HT1080 (cell line): Measurements from ENCODE around the gene CCNL1. TPM values are rescaled to one million over a fixed set of nuclear protein-coding genes. Genes with fewer than 3 reads are reported as not detected.
A peak's percentile ranks its signal among the peaks of the same experiment; 100 is the strongest.

Experiments used
- DNase-seq: peaks from one replicate; pipeline ENCODE4 v3.0.0-alpha.2; 2015; ENCODE audit warnings: low read depth
- total RNA-seq: library from RNA; depleted of rRNA; stranded (reverse); fragments of >200 nt; shearing (Covaris generic); gene quantifications from 2 replicates; pipeline ENCODE4 v1.2.3, GENCODE V29; 2014

CCNL1 gene
- total RNA-seq, 1 experiment from 2014 or later, result 86.8 TPM

- no peak for DNase-seq
Observed at GRCh38 chr3:157126365-157126764, 33.6 kb downstream of the CCNL1 start.

DNA sequence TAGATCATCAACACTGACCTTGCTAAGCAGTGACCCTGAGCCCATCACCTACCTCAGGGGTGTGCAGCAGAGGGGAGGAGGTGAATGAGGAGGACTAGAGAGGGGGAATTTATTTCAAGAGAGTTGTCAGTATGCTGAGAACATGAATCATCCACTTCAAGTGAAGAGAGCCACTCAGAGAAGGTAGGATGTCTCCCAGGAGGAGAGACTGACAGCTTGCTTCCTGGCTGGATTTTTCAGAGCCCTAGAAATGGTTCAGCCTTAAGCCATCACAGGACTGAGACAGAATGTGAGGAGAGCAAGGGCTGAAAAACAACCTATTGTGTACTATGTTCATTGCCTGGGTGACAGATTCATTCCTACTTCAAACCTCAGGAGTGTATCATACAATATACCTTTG is 34.8 kb downstream of the CCNL1 start:
- DNase-seq, result peak; percentile 67

DNA sequence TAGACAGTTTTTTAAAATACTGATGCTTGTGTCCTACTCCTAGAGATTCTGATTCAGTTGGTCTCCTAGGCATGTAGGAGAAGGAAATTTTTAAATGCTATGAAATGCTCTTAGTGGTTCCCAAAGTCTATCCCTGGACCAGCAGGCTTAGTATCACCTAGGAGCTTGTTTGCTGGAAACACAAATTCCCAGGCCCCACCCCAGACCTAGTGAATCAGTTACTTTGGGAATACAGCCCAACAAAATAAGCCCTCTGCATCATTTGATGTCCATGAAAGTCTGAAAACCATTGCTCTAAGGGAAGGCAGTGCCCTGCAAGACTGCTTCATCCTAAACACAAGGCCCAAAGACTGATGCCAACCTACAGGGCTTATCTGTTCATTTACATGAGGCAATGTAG is 36.3 kb downstream of the CCNL1 start:
- DNase-seq, result no peak

DNA sequence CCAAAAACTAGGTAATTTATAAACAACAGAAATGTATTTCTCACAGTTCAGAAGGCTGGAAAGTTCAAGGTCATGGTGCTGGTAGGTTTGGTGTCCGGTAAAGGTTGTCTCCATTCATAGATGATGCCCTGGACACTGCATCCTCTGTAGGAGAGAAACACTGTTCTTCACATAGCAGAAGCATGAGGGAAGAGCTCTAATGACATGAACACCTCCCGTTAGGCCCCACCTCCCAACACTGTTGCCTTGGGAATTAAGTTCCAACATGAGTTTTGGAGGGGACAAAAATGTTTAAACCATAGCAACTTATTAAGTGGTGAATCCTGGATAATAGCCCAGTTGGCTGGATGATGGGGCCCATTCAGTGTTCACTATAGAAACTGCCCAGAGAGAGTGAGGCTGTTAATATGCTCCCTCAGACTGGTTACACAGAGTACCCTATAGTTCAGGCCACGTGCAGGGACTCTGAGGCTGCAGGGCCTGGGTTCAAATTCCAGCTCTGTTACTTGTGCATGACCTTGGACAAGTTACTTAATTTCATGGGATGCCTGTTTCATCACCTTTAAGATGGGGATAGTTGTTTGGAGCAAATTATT is 37.0 kb downstream of the CCNL1 start:
- no peak for DNase-seq

GRCh38 chr3:157122116-157122515 is 37.8 kb downstream of the CCNL1 start:
- DNase-seq, result peak; percentile 96

GRCh38 chr3:157121522-157121921 is 38.4 kb downstream of the CCNL1 start:
- no peak for DNase-seq

- DNase-seq, result no peak
Observed at GRCh38 chr3:157120071-157120892, 39.7 kb downstream of the CCNL1 start.

GRCh38 chr3:157119369-157119951 is 40.5 kb downstream of the CCNL1 start:
- DNase-seq, result no peak

DNA sequence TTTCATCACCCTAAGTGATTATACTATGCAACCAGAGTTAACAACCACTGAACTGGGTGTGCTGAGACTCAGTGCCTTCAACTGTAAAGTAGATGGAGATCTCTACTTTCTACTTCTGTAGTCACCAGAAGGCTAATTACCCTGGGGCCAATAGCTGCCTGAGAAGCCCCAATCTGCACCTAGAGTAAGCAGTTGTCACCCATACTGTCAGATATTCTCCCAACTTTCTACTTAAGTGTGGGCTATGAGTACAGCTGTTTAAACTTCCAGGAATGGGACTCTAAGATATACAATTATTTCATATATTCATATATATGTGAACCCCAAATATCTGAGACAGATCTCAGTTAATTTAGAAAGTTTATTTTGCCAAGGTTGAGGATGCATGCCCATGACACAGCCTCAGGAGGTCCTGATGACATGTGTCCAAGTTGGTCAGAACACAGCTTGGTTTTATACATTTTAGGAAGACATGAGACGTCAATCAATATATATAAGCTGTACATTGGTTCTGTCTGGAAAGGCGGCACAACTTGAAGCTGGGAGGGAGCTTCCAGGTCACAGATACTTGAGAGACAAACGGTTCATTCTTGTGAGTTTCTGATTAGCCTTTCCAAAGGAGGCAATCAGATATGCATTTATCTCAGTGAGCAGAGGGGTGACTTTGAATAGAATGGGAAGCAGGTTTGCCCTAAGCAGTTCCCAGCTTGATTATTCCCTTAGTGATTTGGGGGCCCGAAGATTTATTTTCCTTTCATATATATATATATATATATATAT is 41.9 kb downstream of the CCNL1 start:
- DNase-seq, result no peak

GRCh38 chr3:157117206-157117605 is 42.7 kb downstream of the CCNL1 start:
- no peak for DNase-seq

- DNase-seq, result no peak
Observed at GRCh38 chr3:157116017-157116416, 43.9 kb downstream of the CCNL1 start.

DNA sequence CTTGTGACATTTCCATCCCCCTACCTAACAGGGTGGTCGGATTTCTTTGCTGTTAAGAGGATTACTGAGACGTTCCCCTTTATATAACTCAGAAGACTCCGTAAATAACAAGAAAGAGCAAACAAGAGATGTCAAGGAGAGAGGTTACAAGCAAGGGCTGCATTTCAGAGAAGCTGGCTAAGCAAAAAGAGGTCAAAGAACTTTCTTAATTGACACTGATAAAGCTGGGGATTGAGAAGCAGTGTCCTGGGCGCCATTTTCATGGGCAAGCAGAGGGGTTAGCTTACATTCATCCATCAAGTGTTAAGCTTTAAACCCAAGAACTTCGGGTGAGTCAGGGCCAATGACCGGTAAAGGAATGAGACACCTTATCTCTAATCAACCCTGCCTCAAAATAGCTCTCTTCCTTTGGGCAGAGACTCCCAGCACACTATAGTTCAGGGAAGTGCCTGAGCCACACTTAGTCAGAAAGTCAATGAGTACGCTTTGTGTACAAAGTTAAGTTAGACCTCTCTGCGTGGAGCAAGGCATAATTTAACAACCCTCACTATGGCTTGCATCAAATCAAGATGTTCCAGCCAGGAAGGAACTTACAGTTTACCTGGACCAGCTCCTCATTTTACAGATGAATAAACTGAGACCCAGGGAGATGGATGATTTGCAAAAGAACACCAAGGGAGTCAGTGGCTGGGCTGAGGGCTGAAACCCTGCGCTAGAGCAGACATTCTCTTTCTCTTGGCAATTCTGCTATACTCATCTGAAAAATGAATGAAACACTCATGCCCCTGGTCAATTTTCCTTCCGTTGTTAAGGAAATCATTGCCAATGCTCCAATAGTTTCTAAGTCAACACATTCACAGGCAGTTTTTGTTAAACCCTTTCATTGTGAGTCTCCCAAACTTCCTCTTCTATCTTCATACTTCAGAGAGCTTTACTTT is 44.6 kb downstream of the CCNL1 start:
- DNase-seq, result peak; percentile 82

- DNase-seq, result peak; percentile 31
Observed at GRCh38 chr3:157113832-157114505, 46.0 kb downstream of the CCNL1 start.

GRCh38 chr3:157112536-157112935 is 47.4 kb downstream of the CCNL1 start:
- DNase-seq, result no peak

DNA sequence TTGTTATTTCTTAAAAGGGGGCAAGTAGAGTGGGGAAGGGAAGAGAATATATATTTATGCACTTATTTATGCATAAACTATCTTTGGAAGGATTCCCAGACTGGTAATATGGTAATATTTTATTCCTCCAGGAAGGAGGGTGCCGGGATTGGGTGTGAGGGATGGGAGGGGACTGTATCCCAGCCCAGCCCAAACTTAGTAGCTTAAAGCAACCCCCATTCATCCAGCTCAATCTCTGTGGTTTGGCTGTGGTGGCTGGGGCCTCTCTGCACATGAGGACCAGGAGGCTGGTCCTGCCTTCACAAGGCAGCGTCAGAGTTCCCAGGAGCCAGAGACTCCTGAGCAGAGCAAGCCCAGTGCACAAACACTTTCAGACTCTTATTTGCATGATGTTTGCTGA is 48.4 kb downstream of the CCNL1 start:
- DNase-seq, result no peak

DNA sequence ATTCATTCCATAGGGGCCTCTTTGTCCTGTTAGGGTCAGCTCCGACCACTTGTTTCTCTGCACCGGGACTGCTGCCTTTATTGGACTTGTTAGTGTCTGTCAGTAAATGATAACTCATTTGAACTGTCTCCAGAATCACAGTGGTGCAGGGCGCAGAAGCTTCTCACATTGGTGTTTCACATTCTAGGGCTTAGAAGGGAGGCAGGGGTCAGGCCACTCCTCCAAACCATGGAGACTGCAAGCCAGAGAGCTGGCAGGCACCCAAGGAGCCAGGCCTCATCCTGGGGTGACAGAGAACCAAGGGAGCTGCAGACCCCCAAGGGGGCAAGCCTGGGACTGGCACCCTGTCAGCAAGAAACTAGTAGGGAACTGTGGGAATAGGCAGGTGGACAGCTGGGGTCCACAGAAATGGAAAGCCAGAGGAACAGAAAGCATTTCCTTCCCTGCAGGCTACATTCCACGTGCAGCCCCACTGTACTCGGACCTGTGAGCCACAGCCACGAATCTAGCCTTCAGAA is 49.1 kb downstream of the CCNL1 start:
- no peak for DNase-seq

GRCh38 chr3:157109267-157110141 is 50.4 kb downstream of the CCNL1 start:
- no peak for DNase-seq

GRCh38 chr3:157107644-157108133 is 52.3 kb downstream of the CCNL1 start:
- DNase-seq, result no peak

GRCh38 chr3:157107037-157107436 is 52.9 kb downstream of the CCNL1 start:
- DNase-seq, result no peak
